SK-N-MC (cell line): ENCODE results near the gene OR2AT4.

ENCODE experiments used
- EZH2 ChIP-seq: fragments of 200-600 bp; sonication (generic); IDR thresholded peaks from one replicate; pipeline ENCODE4 v1.6.1; 2017; ENCODE audit warnings: antibody characterized with exemption
- POLR2AphosphoS5 ChIP-seq: IDR thresholded peaks from 2 replicates; pipeline ENCODE4 v1.6.1; 2012; ENCODE audit warnings: mild to moderate bottlenecking, low read depth, low read length, borderline replicate concordance

DNA sequence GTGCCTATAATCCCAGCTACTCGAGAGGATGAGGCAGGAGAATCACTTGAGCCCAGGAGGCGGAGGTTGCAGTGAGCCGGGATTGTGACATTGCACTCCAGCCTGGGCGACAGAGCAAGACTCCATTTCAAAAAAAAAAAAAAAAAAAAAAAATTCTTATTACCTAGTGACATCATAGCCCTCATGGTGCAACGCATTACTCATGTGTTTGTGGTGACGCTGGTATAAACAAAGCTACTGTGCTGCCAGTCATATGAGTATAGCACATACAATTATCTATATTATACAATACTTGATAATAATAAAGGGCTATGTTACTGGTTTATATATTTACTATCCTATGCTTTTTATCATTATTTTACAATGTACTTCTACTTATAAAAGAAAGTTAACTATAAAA lies 41.2 kb downstream of the OR2AT4 start:
- no peak for TF ChIP-seq EZH2
- no peak for TF ChIP-seq POLR2AphosphoS5
